D721Med (cell line): ENCODE data around the gene C10orf105.

ENCODE experiments used
- DNase-seq: peaks from one replicate; pipeline ENCODE4 v3.0.0; 2011; ENCODE audit warnings: low spot score; ENCODE audit not compliant: insufficient read length
- FAIRE-seq: peaks from 2 replicates; lab custom pipeline; 2011; peaks lifted over from hg19 to GRCh38; lab: Jason Lieb, UNC
- CTCF ChIP-seq: IDR thresholded peaks from 2 replicates; pipeline ENCODE4 v1.5.1; 2012; ENCODE audit warnings: mild to moderate bottlenecking, control low read depth; ENCODE audit not compliant: insufficient read depth; ENCODE audit errors: missing control alignments

C10orf105 gene

GRCh38 chr10:71750124-71750841 lies 30.7 kb upstream of the C10orf105 start:
- no peak for TF ChIP-seq CTCF
- no peak for DNase-seq
- no peak for FAIRE-seq

GRCh38 chr10:71749396-71749795 lies 29.8 kb upstream of the C10orf105 start:
- DNase-seq: no peak
- no peak for TF ChIP-seq CTCF
- no peak for FAIRE-seq

GRCh38 chr10:71748671-71749191 lies 29.2 kb upstream of the C10orf105 start:
- DNase-seq: no peak
- no peak for TF ChIP-seq CTCF
- FAIRE-seq: no peak

- TF ChIP-seq CTCF: no peak
- no peak for DNase-seq
- FAIRE-seq: no peak
Observed at GRCh38 chr10:71747551-71748523, 28.3 kb upstream of the C10orf105 start.

GRCh38 chr10:71747039-71747531 lies 27.5 kb upstream of the C10orf105 start:
- no peak for FAIRE-seq
- DNase-seq: no peak
- no peak for TF ChIP-seq CTCF

GRCh38 chr10:71746344-71747037 lies 26.9 kb upstream of the C10orf105 start:
- no peak for FAIRE-seq
- TF ChIP-seq CTCF: no peak

More at GRCh38 chr10:71746344-71747037, 26.9 kb upstream of the C10orf105 start:
- DNase-seq: no peak
